H9 (cell line): ENCODE data around the gene LY6G5B. TPM values are rescaled to one million over a fixed set of nuclear protein-coding genes. Genes with fewer than 3 reads are reported as not detected.

Experiments
- DNase-seq: peaks from one replicate; pipeline ENCODE4 v3.0.0-alpha.2; 2017
- H2AFZ ChIP-seq: one replicate; pipeline ENCODE4 v1.6.1; 2013; ENCODE audit warnings: mild to moderate bottlenecking, low read length, control low read depth, moderate library complexity
- H2AK5ac ChIP-seq: 2 replicates; pipeline ENCODE4 v1.6.1; 2013; ENCODE audit warnings: low read length, control low read depth, mixed read lengths; ENCODE audit not compliant: insufficient read length
- H2BK120ac ChIP-seq: one replicate; pipeline ENCODE4 v1.6.1; 2013; ENCODE audit warnings: low read depth, mild to moderate bottlenecking, low read length, control low read depth, inconsistent platforms; ENCODE audit not compliant: poor library complexity, severe bottlenecking
- H2BK12ac ChIP-seq: 2 replicates; pipeline ENCODE4 v1.6.1; 2013; ENCODE audit warnings: low read length, control low read depth, mixed read lengths, low read depth; ENCODE audit not compliant: insufficient read length
- H2BK15ac ChIP-seq: 2 replicates; pipeline ENCODE4 v1.6.1; 2013; ENCODE audit warnings: low read depth, low read length, control low read depth
- H2BK20ac ChIP-seq: one replicate; pipeline ENCODE4 v1.6.1; 2013; ENCODE audit warnings: low read depth, mild to moderate bottlenecking, low read length, control low read depth, inconsistent platforms; ENCODE audit not compliant: poor library complexity, severe bottlenecking
- H2BK5ac ChIP-seq: 2 replicates; pipeline ENCODE4 v1.6.1; 2013; ENCODE audit warnings: low read length, control low read depth, mixed read lengths; ENCODE audit not compliant: insufficient read length
- H3K14ac ChIP-seq: 2 replicates; pipeline ENCODE4 v1.6.1; 2013; ENCODE audit warnings: low read length, control low read depth; ENCODE audit not compliant: insufficient read depth
- H3K18ac ChIP-seq: 2 replicates; pipeline ENCODE4 v1.6.1; 2013; ENCODE audit warnings: low read depth, mild to moderate bottlenecking, mixed read lengths, low read length, control low read depth; ENCODE audit not compliant: insufficient read length
- H3K23ac ChIP-seq: 2 replicates; pipeline ENCODE4 v1.6.1; 2013; ENCODE audit warnings: low read length, control low read depth, mixed read lengths, low read depth; ENCODE audit not compliant: insufficient read length
- H3K23me2 ChIP-seq: 2 replicates; pipeline ENCODE4 v1.6.1; 2013; ENCODE audit warnings: low read depth, mild to moderate bottlenecking, mixed read lengths, low read length, control low read depth; ENCODE audit not compliant: insufficient read length, poor library complexity, severe bottlenecking
- H3K27ac ChIP-seq: 2 replicates; pipeline ENCODE4 v1.5.1; 2013; ENCODE audit warnings: low read length, control low read depth, mixed read lengths, low read depth; ENCODE audit not compliant: insufficient read length
- H3K27me3 ChIP-seq: 2 replicates; pipeline ENCODE4 v1.6.1; 2013; ENCODE audit warnings: low read length, control low read depth, inconsistent platforms; ENCODE audit not compliant: insufficient read depth
- H3K4ac ChIP-seq: 2 replicates; pipeline ENCODE4 v1.6.1; 2013; ENCODE audit warnings: low read depth, mild to moderate bottlenecking, control low read depth, inconsistent platforms, low read length, moderate library complexity
- H3K4me1 ChIP-seq: 2 replicates; pipeline ENCODE4 v1.6.1; 2013; ENCODE audit warnings: low read length, control low read depth, inconsistent platforms; ENCODE audit not compliant: insufficient read depth
- H3K4me2 ChIP-seq: 2 replicates; pipeline ENCODE4 v1.6.1; 2013; ENCODE audit warnings: low read length, control low read depth, mixed read lengths; ENCODE audit not compliant: insufficient read length, insufficient read depth
- H3K56ac ChIP-seq: 2 replicates; pipeline ENCODE4 v1.6.1; 2013; ENCODE audit warnings: low read depth, mild to moderate bottlenecking, mixed read lengths, low read length, control low read depth; ENCODE audit not compliant: insufficient read length
- H3K79me1 ChIP-seq: 2 replicates; pipeline ENCODE4 v1.6.1; 2013; ENCODE audit warnings: low read depth, mild to moderate bottlenecking, moderate library complexity, low read length, control low read depth, inconsistent platforms; ENCODE audit not compliant: insufficient read depth, poor library complexity, severe bottlenecking
- H3K79me2 ChIP-seq: 2 replicates; pipeline ENCODE4 v1.6.1; 2013; ENCODE audit warnings: low read length, control low read depth, inconsistent platforms; ENCODE audit not compliant: insufficient read depth
- H3K9ac ChIP-seq: 2 replicates; pipeline ENCODE4 v1.6.1; 2013; ENCODE audit warnings: low read length, control low read depth, mixed read lengths; ENCODE audit not compliant: insufficient read length; ENCODE audit errors: extremely low read depth
- H3K9me3 ChIP-seq: one replicate; pipeline ENCODE4 v1.6.1; 2013; ENCODE audit warnings: low read depth, low read length, inconsistent platforms; ENCODE audit not compliant: control insufficient read depth
- H3T11ph ChIP-seq: one replicate; pipeline ENCODE4 v1.6.1; 2013; ENCODE audit warnings: mild to moderate bottlenecking, low read length, control low read depth, inconsistent platforms
- H4K20me1 ChIP-seq: one replicate; pipeline ENCODE4 v1.6.1; 2013; ENCODE audit not compliant: control insufficient read depth, insufficient read length, insufficient read depth
- H4K5ac ChIP-seq: 2 replicates; pipeline ENCODE4 v1.6.1; 2013; ENCODE audit warnings: low read depth, mild to moderate bottlenecking, mixed read lengths, low read length, control low read depth; ENCODE audit not compliant: insufficient read length
- H4K8ac ChIP-seq: replicated peaks from 2 replicates; pipeline ENCODE4 v1.6.1; 2013; ENCODE audit warnings: low read length, control low read depth, mixed read lengths, low read depth; ENCODE audit not compliant: insufficient read length
- H4K91ac ChIP-seq: 2 replicates; pipeline ENCODE4 v1.6.1; 2013; ENCODE audit warnings: low read depth, mild to moderate bottlenecking, moderate library complexity, mixed read lengths, low read length, control low read depth; ENCODE audit not compliant: insufficient read length
- H3K27ac Mint-ChIP-seq, 3 experiments: 2 replicates in 2 of 3; 3 replicates in 1 of 3; pipeline ENCODE4 v1.8.0; 2020 to 2021; ENCODE audit warnings: mixed read lengths in 3 of 3, mild to moderate bottlenecking in 1 of 3, moderate library complexity in 1 of 3
- H3K27me3 Mint-ChIP-seq: 2 replicates; pipeline ENCODE4 v1.8.0; 2021; ENCODE audit warnings: low read depth, mild to moderate bottlenecking, moderate library complexity, mixed read lengths
- H3K36me3 Mint-ChIP-seq, 3 experiments: 2 replicates in 2 of 3; 3 replicates in 1 of 3; pipeline ENCODE4 v1.8.0; 2020 to 2021; ENCODE audit warnings: low read depth in 3 of 3, mixed read lengths in 3 of 3; ENCODE audit not compliant: insufficient read depth in 1 of 3
- H3K4me1 Mint-ChIP-seq, 2 experiments: 2 replicates each; pipeline ENCODE4 v1.8.0; 2020; ENCODE audit warnings: mixed read lengths in 2 of 2
- H3K4me3 Mint-ChIP-seq, 2 experiments: 2 replicates in 1 of 2; 3 replicates in 1 of 2; pipeline ENCODE4 v1.8.0; 2020 to 2021; ENCODE audit warnings: mild to moderate bottlenecking in 2 of 2, mixed read lengths in 2 of 2, moderate library complexity in 1 of 2
- H3K9me3 Mint-ChIP-seq, 2 experiments: 2 replicates in 1 of 2; 3 replicates in 1 of 2; pipeline ENCODE4 v1.8.0; 2020; ENCODE audit warnings: mild to moderate bottlenecking in 2 of 2, mixed read lengths in 2 of 2, moderate library complexity in 1 of 2
- CTCF ChIP-seq: fragments of 200-600 bp; sonication (generic); conservative IDR thresholded peaks from 3 replicates; pipeline ENCODE4 v1.8.0; 2021; ENCODE audit warnings: antibody characterized with exemption, mild to moderate bottlenecking
- WGBS: extraction: QIAGEN DNeasy Blood & Tissue Kit; methylation state at CpG from one replicate; pipeline ENCODE4 v1.1.7; 2013; ENCODE audit warnings: missing lambda C conversion rate, low lambda C conversion rate, mixed read lengths; ENCODE audit not compliant: insufficient read length; ENCODE audit errors: extremely low coverage; 5-methylcytosine and 5-hydroxymethylcytosine counted together
- long read RNA-seq: library from polyadenylated mRNA; unstranded; transcript quantifications from one replicate; pipeline ENCODE4 v2.0.0, GENCODE V29; 2020
- total RNA-seq: library from RNA; stranded (reverse); gene quantifications from 2 replicates; pipeline ENCODE4 v1.2.1, GENCODE V29; 2021

The LY6G5B gene, protein sequence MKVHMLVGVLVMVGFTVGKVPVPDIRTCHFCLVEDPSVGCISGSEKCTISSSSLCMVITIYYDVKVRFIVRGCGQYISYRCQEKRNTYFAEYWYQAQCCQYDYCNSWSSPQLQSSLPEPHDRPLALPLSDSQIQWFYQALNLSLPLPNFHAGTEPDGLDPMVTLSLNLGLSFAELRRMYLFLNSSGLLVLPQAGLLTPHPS
- total RNA-seq = 21.3 and 21.6 TPM in 2 replicates
- long read RNA-seq = 0 reads

DNA sequence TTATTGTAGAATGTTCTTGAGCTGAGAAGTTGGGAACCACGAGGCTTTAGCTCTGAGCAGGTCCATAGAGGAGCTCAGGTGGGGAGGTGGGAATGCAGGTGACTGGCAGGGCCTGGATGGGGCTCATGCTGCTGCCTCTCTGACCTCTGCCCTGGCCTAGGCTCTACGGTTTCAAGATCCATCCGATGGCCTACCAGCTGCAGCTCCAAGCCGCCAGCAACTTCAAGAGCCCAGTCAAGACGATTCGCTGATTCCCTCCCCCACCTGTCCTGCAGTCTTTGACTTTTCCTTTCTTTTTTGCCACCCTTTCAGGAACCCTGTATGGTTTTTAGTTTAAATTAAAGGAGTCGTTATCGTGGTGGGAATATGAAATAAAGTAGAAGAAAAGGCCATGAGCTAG lies at the start of gene LY6G5B:
TSS of gene LY6G5B (plus strand) at position 301 of the 400 bp plus-strand sequence. CDS start 975 bp downstream, outside the sequence.
- H3K4me1 ChIP-seq = no peaks in the 10 kb centered on the region
- H2BK5ac ChIP-seq = no peak within 1 kb of the TSS
- H2BK12ac ChIP-seq = no peak within 1 kb of the TSS
- H4K20me1 ChIP-seq = no peaks in the 10 kb centered on the region
- H2BK120ac ChIP-seq = no peak within 1 kb of the TSS
- no peak within 1 kb of the TSS for H3K27ac ChIP-seq
- Mint-ChIP-seq H3K27ac (no peak within 1 kb of the TSS; a peak in 1 of 7 replicates), H3K27me3 (no peaks in the 10 kb centered on the region), H3K4me3 (no peak within 1 kb of the TSS; a peak in 1 of 5 replicates), H3K36me3 (peaks cover 43 to 80% (median 76%) of the 10 kb centered on the region in 3 experiments), H3K9me3 (no peaks in the 10 kb centered on the region), H3K4me1 (peaks cover 9 to 10% of the 10 kb centered on the region in 2 experiments)
- H3T11ph ChIP-seq = no peak within 1 kb of the TSS
- no peak within 1 kb of the TSS for H3K18ac ChIP-seq
- no peak within 1 kb of the TSS for H4K5ac ChIP-seq
- no CpG with 5 or more reads among the region's 8 CpGs for WGBS
- no peak within 1 kb of the TSS for H3K4me2 ChIP-seq
- H3K9ac ChIP-seq = no peak within 1 kb of the TSS
- H3K4ac ChIP-seq = no peak within 1 kb of the TSS
- no peak within 1 kb of the TSS for H4K8ac ChIP-seq
- H3K23ac ChIP-seq = no peak within 1 kb of the TSS
- H2BK20ac ChIP-seq = no peak within 1 kb of the TSS
- H3K27me3 ChIP-seq = no peaks in the 10 kb centered on the region
- H2BK15ac ChIP-seq = no peak within 1 kb of the TSS
- no peak within 1 kb of the TSS for H2AFZ ChIP-seq
- H3K14ac ChIP-seq = no peak within 1 kb of the TSS
- H2AK5ac ChIP-seq = no peak within 1 kb of the TSS
- peaks cover 13% of the 10 kb centered on the region for H3K23me2 ChIP-seq
- no peak for TF ChIP-seq CTCF
- DNase-seq = no peak
- peaks cover 6% of the 10 kb centered on the region; the same call in 1 of the 2 replicates for H3K79me2 ChIP-seq
- H3K56ac ChIP-seq = no peak within 1 kb of the TSS
- no peak within 1 kb of the TSS for H4K91ac ChIP-seq
- no peaks in the 10 kb centered on the region for H3K9me3 ChIP-seq
- peaks cover 5% of the 10 kb centered on the region for H3K79me1 ChIP-seq
